Liver (tissue), 9 donors: ENCODE data around the gene INSR. TPM values are rescaled to one million over a fixed set of nuclear protein-coding genes. Genes with fewer than 3 reads are reported as not detected.

Experiments used
- DNase-seq: peaks from one replicate; pipeline ENCODE4 v3.0.0-alpha.2; 2017; ENCODE audit warnings: low spot score
- H3K27ac ChIP-seq, 2 donors: one replicate each; pipeline ENCODE4 v1.7.0; 2013; ENCODE audit warnings: inconsistent platforms in 2 of 2, low read length in 2 of 2, control low read depth in 1 of 2, low read depth in 1 of 2, mild to moderate bottlenecking in 1 of 2
- H3K27me3 ChIP-seq, 4 donors: one replicate each; pipeline versions ENCODE4 v1.6.1 to v1.7.0; 2013; ENCODE audit warnings: low read length in 3 of 4, inconsistent platforms in 1 of 4, mild to moderate bottlenecking in 1 of 4, moderate library complexity in 1 of 4; ENCODE audit not compliant: control insufficient read depth in 4 of 4, insufficient read depth in 4 of 4
- H3K36me3 ChIP-seq, 4 donors: one replicate each; pipeline versions ENCODE4 v1.6.1 to v1.7.0; 2013; ENCODE audit warnings: low read length in 3 of 4, mild to moderate bottlenecking in 3 of 4, low read depth in 1 of 4, moderate library complexity in 1 of 4; ENCODE audit not compliant: control insufficient read depth in 4 of 4, insufficient read depth in 3 of 4
- H3K4me1 ChIP-seq, 4 donors: one replicate each; pipeline versions ENCODE4 v1.6.1 to v1.7.0; 2013; ENCODE audit warnings: low read length in 3 of 4, mild to moderate bottlenecking in 3 of 4, moderate library complexity in 1 of 4; ENCODE audit not compliant: control insufficient read depth in 4 of 4, insufficient read depth in 4 of 4
- H3K4me3 ChIP-seq, 3 donors: one replicate each; pipeline versions ENCODE4 v1.6.1 to v1.7.0; 2013; ENCODE audit warnings: low read length in 3 of 3, control low read depth in 1 of 3, low read depth in 1 of 3, mild to moderate bottlenecking in 1 of 3
- H3K9ac ChIP-seq, 2 donors: one replicate each; pipeline ENCODE4 v1.7.0; 2013; ENCODE audit warnings: low read length in 2 of 2, mild to moderate bottlenecking in 2 of 2, moderate library complexity in 2 of 2, control low read depth in 1 of 2, low read depth in 1 of 2
- H3K9me3 ChIP-seq, 4 donors: one replicate each; pipeline versions ENCODE4 v1.6.1 to v1.7.0; 2013; ENCODE audit warnings: low read length in 3 of 4; ENCODE audit not compliant: control insufficient read depth in 4 of 4
- ATF3 ChIP-seq: IDR thresholded peaks from 2 replicates; pipeline ENCODE4 v1.6.1; 2016; ENCODE audit warnings: antibody characterized with exemption
- CTCF ChIP-seq: fragments of 150-350 bp; IDR thresholded peaks from 2 replicates; pipeline ENCODE4 v1.5.1; 2017; ENCODE audit warnings: improper control_type of control experiment, low read depth, low read length; ENCODE audit not compliant: missing input control
- EGR1 ChIP-seq, 2 donors: IDR thresholded peaks; 2 replicates each; pipeline ENCODE4 v1.6.1; 2016 to 2018; ENCODE audit warnings: antibody characterized with exemption in 2 of 2, low read depth in 2 of 2
- FOXA1 ChIP-seq: IDR thresholded peaks from 2 replicates; pipeline ENCODE4 v1.6.1; 2016; ENCODE audit warnings: antibody characterized with exemption
- FOXA2 ChIP-seq: IDR thresholded peaks from 2 replicates; pipeline ENCODE4 v1.6.1; 2016; ENCODE audit warnings: antibody characterized with exemption
- GABPA ChIP-seq, 2 donors: IDR thresholded peaks in 1 of 2; conservative IDR thresholded peaks in 1 of 2; 2 replicates each; pipeline ENCODE4 v1.6.1; 2016; ENCODE audit warnings: antibody characterized with exemption in 2 of 2, mild to moderate bottlenecking in 1 of 2, moderate library complexity in 1 of 2
- HNF4A ChIP-seq, 2 donors: conservative IDR thresholded peaks; 2 replicates each; pipeline ENCODE4 v1.6.1; 2016; ENCODE audit warnings: antibody characterized with exemption in 2 of 2, mild to moderate bottlenecking in 2 of 2
- HNF4G ChIP-seq: IDR thresholded peaks from 2 replicates; pipeline ENCODE4 v1.6.1; 2016; ENCODE audit warnings: antibody characterized with exemption
- JUND ChIP-seq, 2 donors: IDR thresholded peaks; 2 replicates each; pipeline ENCODE4 v1.6.1; 2016; ENCODE audit warnings: antibody characterized with exemption in 2 of 2
- MAX ChIP-seq: IDR thresholded peaks from 2 replicates; pipeline ENCODE4 v1.6.1; 2016; ENCODE audit warnings: antibody characterized with exemption
- NR2F2 ChIP-seq: IDR thresholded peaks from 2 replicates; pipeline ENCODE4 v1.6.1; 2016; ENCODE audit warnings: antibody characterized with exemption
- RAD21 ChIP-seq, 2 donors: IDR thresholded peaks; 2 replicates each; pipeline ENCODE4 v1.6.1; 2016; ENCODE audit warnings: antibody characterized with exemption in 2 of 2, mild to moderate bottlenecking in 2 of 2
- REST ChIP-seq: IDR thresholded peaks from 2 replicates; pipeline ENCODE4 v1.6.1; 2016; ENCODE audit warnings: antibody characterized with exemption, mild to moderate bottlenecking
- RXRA ChIP-seq, 2 donors: IDR thresholded peaks; 2 replicates each; pipeline ENCODE4 v1.6.1; 2017 to 2018; ENCODE audit warnings: antibody characterized with exemption in 2 of 2, mild to moderate bottlenecking in 1 of 2
- SP1 ChIP-seq: IDR thresholded peaks from 2 replicates; pipeline ENCODE4 v1.6.1; 2018; ENCODE audit warnings: antibody characterized with exemption, mild to moderate bottlenecking
- TAF1 ChIP-seq: conservative IDR thresholded peaks from 2 replicates; pipeline ENCODE4 v1.6.1; 2016; ENCODE audit warnings: antibody characterized with exemption, mild to moderate bottlenecking
- YY1 ChIP-seq: IDR thresholded peaks from 2 replicates; pipeline ENCODE4 v1.6.1; 2016; ENCODE audit warnings: antibody characterized with exemption, mild to moderate bottlenecking
- ZBTB33 ChIP-seq: IDR thresholded peaks from 2 replicates; pipeline ENCODE4 v1.6.1; 2016; ENCODE audit warnings: antibody characterized with exemption
- WGBS: extraction: QIAGEN DNeasy Blood & Tissue Kit; methylation state at CpG from one replicate; pipeline ENCODE4 v1.1.7; 2013; 5-methylcytosine and 5-hydroxymethylcytosine counted together
- polyA plus RNA-seq, 2 donors: library from polyadenylated mRNA; stranded (reverse) in 1 of 2; unstranded in 1 of 2; fragments of 200-250 nt in 1 of 2; fragments of >200 nt in 1 of 2; fragmentation: Nextera tagmentation in 1 of 2; extraction: Ambion mirVana in 1 of 2; gene quantifications; one replicate each; pipeline versions ENCODE4 v1.2.1 to v1.2.3, GENCODE V29; 2013 to 2015
- total RNA-seq, 2 donors: library from RNA; depleted of rRNA; stranded (reverse); fragments of >200 nt; gene quantifications; one replicate each; pipeline ENCODE4 v1.2.3, GENCODE V29; 2014
- donor health status: healthy.
- donor health status: healthy.
- donor health status: healthy.
- donor health status: healthy.
- donor health status: healthy.

INSR gene
- total and polyA plus RNA-seq, 4 donors: 16.5 to 97.5 (median 50.8) TPM

GRCh38 chr19:7288131-7288530 is 6.1 kb downstream of the INSR start:
- 98% methylated on average over 1 of the region's 1 CpG for WGBS
- no peaks in the 10 kb centered on the region for H3K9me3 ChIP-seq
- no peak for TF ChIP-seq RXRA (IDR thresholded peaks at IDR 0.05)
- no peak for TF ChIP-seq NR2F2
- no peak for TF ChIP-seq EGR1 (IDR thresholded peaks at IDR 0.05; ENCODE audit: low read depth in 2 of 2)
- TF ChIP-seq ZBTB33: no peak
- no peak for TF ChIP-seq TAF1
- no peak overlapping the region for H3K4me3 ChIP-seq
- peak overlapping the region; percentile 21 to 28 for H3K27ac ChIP-seq
- peaks cover 6 to 35% (median 23%) of the 10 kb centered on the region in 4 donors for H3K4me1 ChIP-seq
- H3K36me3 ChIP-seq: peaks cover 0 to 2% (median 0%) of the 10 kb centered on the region in 4 donors
- H3K9ac ChIP-seq: no peak overlapping the region
- DNase-seq: no peak
- H3K27me3 ChIP-seq: no peaks in the 10 kb centered on the region

GRCh38 chr19:7287722-7288121 is 6.5 kb downstream of the INSR start:
- WGBS: 34% methylated on average over 10 of the region's 10 CpGs
- H3K27ac ChIP-seq: peak overlapping the region; percentile 21 to 28
- DNase-seq: no peak
- no peaks in the 10 kb centered on the region for H3K27me3 ChIP-seq
- no peak overlapping the region for H3K4me3 ChIP-seq
- no peak for TF ChIP-seq FOXA1
- peak; percentile 19 for TF ChIP-seq MAX
- TF ChIP-seq EGR1 (IDR thresholded peaks at IDR 0.05; ENCODE audit: low read depth in 2 of 2): no peak
- TF ChIP-seq GABPA (IDR thresholded peaks at IDR 0.05 in 1 of 2, conservative IDR thresholded peaks at IDR 0.05 in 1 of 2): no peak
- no peak for TF ChIP-seq ZBTB33
- TF ChIP-seq RAD21 (IDR thresholded peaks at IDR 0.05): peak; percentile 7 to 20
- peak; percentile 20 for TF ChIP-seq YY1
- peak; percentile 33 to 65 for TF ChIP-seq HNF4A (conservative IDR thresholded peaks at IDR 0.05)
- TF ChIP-seq JUND (IDR thresholded peaks at IDR 0.05): peak in 1 of 2 donors; percentile 23
- TF ChIP-seq REST: peak; percentile 14
- no peak for TF ChIP-seq SP1
- no peak for TF ChIP-seq TAF1
- no peak for TF ChIP-seq HNF4G
- no peak for TF ChIP-seq FOXA2
- TF ChIP-seq CTCF: no peak
- no peak for TF ChIP-seq ATF3
- TF ChIP-seq RXRA (IDR thresholded peaks at IDR 0.05): peak in 1 of 2 donors; percentile 40
- peak; percentile 46 for TF ChIP-seq NR2F2
- peaks cover 6 to 31% (median 20%) of the 10 kb centered on the region in 4 donors for H3K4me1 ChIP-seq
- H3K36me3 ChIP-seq: peaks cover 0 to 2% (median 0%) of the 10 kb centered on the region in 4 donors
- no peaks in the 10 kb centered on the region for H3K9me3 ChIP-seq
- H3K9ac ChIP-seq: no peak overlapping the region
